MG63 (cell line): Measurements from ENCODE around the gene PCID2. TPM values are rescaled to one million over a fixed set of nuclear protein-coding genes. Genes with fewer than 3 reads are reported as not detected.
A peak's percentile ranks its signal among the peaks of the same experiment; 100 is the strongest.
"Not testable (repeated sequence)": the region's sequence is repeated elsewhere in the genome, so short reads cannot be mapped to it uniquely, and the experiment has no call there.

Experiments used
- DNase-seq: peaks from one replicate; pipeline ENCODE4 v3.0.0-alpha.2; 2020
- H3K27me3 ChIP-seq: fragments of 250-450 bp; sonication (Bioruptor Pico); 2 replicates; pipeline ENCODE4 v1.5.1; 2020; ENCODE audit warnings: mild to moderate bottlenecking, moderate library complexity
- H3K36me3 ChIP-seq: fragments of 250-450 bp; sonication (Bioruptor Pico); 2 replicates; pipeline ENCODE4 v1.5.1; 2020; ENCODE audit warnings: mild to moderate bottlenecking, moderate library complexity
- H3K4me3 ChIP-seq: fragments of 250-450 bp; sonication (Bioruptor Pico); 2 replicates; pipeline ENCODE4 v1.5.1; 2020; ENCODE audit warnings: mild to moderate bottlenecking, moderate library complexity
- H3K9me3 ChIP-seq: fragments of 250-450 bp; sonication (Bioruptor Pico); 2 replicates; pipeline ENCODE4 v1.5.1; 2020; ENCODE audit warnings: mild to moderate bottlenecking, moderate library complexity
- total RNA-seq: library from RNA; depleted of rRNA; stranded (reverse); fragments of >200 nt; shearing (Covaris generic); gene quantifications from 2 replicates; pipeline ENCODE4 v1.2.3, GENCODE V29; 2014; ENCODE audit warnings: low replicate concordance; rRNA removed

The PCID2 gene
- 74.5 and 106 TPM in 2 replicates for total RNA-seq

GRCh38 chr13:113208421-113209335 is at the start of gene PCID2:
Gene PCID2 (minus strand): TSS chr13:113208669. CDS start chr13:113208634, 35 bp downstream.
- no peaks in the 10 kb centered on the region for H3K27me3 ChIP-seq
- peak; percentile 88 for DNase-seq
- H3K36me3 ChIP-seq = peaks cover 65% of the 10 kb centered on the region
- peak within 1 kb of the TSS; percentile 96 for H3K4me3 ChIP-seq
- H3K9me3 ChIP-seq = no peaks in the 10 kb centered on the region

GRCh38 chr13:113257908-113258307 is 49.4 kb upstream of the PCID2 start:
- peaks cover 72% of the 10 kb centered on the region for H3K36me3 ChIP-seq
- H3K4me3 ChIP-seq, H3K27me3 ChIP-seq, DNase-seq, H3K9me3 ChIP-seq: not testable (repeated sequence)

GRCh38 chr13:113252516-113253095 is 44.1 kb upstream of the PCID2 start:
- H3K36me3 ChIP-seq = peaks cover 71% of the 10 kb centered on the region

GRCh38 chr13:113245849-113246796 is 37.7 kb upstream of the PCID2 start:
- no peak for DNase-seq
- peaks cover 79% of the 10 kb centered on the region for H3K36me3 ChIP-seq

More at GRCh38 chr13:113252516-113253095, 44.1 kb upstream of the PCID2 start:
- H3K27me3 ChIP-seq = no peaks in the 10 kb centered on the region
- DNase-seq = no peak
- no peaks in the 10 kb centered on the region for H3K9me3 ChIP-seq
- H3K4me3 ChIP-seq = no peak overlapping the region

GRCh38 chr13:113243847-113244246 is 35.4 kb upstream of the PCID2 start:
- no peak overlapping the region for H3K4me3 ChIP-seq
- peaks cover 75% of the 10 kb centered on the region for H3K36me3 ChIP-seq

More at GRCh38 chr13:113245849-113246796, 37.7 kb upstream of the PCID2 start:
- no peak overlapping the region for H3K4me3 ChIP-seq
- no peaks in the 10 kb centered on the region for H3K9me3 ChIP-seq
- no peaks in the 10 kb centered on the region for H3K27me3 ChIP-seq

GRCh38 chr13:113241623-113242022 is 33.2 kb upstream of the PCID2 start:
- peaks cover 61% of the 10 kb centered on the region for H3K36me3 ChIP-seq
- not testable (repeated sequence) for H3K4me3 ChIP-seq, H3K27me3 ChIP-seq, H3K9me3 ChIP-seq, DNase-seq

More at GRCh38 chr13:113243847-113244246, 35.4 kb upstream of the PCID2 start:
- Histone ChIP-seq H3K27me3 (no peaks in the 10 kb centered on the region), H3K9me3 (no peaks in the 10 kb centered on the region)
- DNase-seq = no peak

- Histone ChIP-seq H3K36me3 (peaks cover 53% of the 10 kb centered on the region), H3K4me3 (no peak overlapping the region), H3K27me3 (no peaks in the 10 kb centered on the region), H3K9me3 (no peaks in the 10 kb centered on the region)
- no peak for DNase-seq
These were observed 31.5 kb upstream of the PCID2 start for GRCh38 chr13:113239986-113240385.

- Histone ChIP-seq H3K9me3 (no peaks in the 10 kb centered on the region), H3K27me3 (no peaks in the 10 kb centered on the region), H3K4me3 (no peak overlapping the region), H3K36me3 (peaks cover 52% of the 10 kb centered on the region)
- no peak for DNase-seq
These were observed 30.9 kb upstream of the PCID2 start for GRCh38 chr13:113239357-113239756.

GRCh38 chr13:113238536-113238935 is 30.1 kb upstream of the PCID2 start:
- peaks cover 44% of the 10 kb centered on the region for H3K36me3 ChIP-seq
- no peak overlapping the region for H3K4me3 ChIP-seq
- DNase-seq = no peak
- no peaks in the 10 kb centered on the region for H3K9me3 ChIP-seq
- H3K27me3 ChIP-seq = no peaks in the 10 kb centered on the region

- Histone ChIP-seq H3K36me3 (peaks cover 41% of the 10 kb centered on the region), H3K9me3 (no peaks in the 10 kb centered on the region), H3K27me3 (no peaks in the 10 kb centered on the region), H3K4me3 (no peak overlapping the region)
- DNase-seq = no peak
These were observed 24.6 kb upstream of the PCID2 start for GRCh38 chr13:113233101-113233500.

- H3K36me3 ChIP-seq = peaks cover 47% of the 10 kb centered on the region
- DNase-seq = no peak
These were observed 23.9 kb upstream of the PCID2 start for GRCh38 chr13:113232208-113233003.

GRCh38 chr13:113231306-113232207 is 23.1 kb upstream of the PCID2 start:
- DNase-seq = no peak
- H3K9me3 ChIP-seq = no peaks in the 10 kb centered on the region
- no peak overlapping the region for H3K4me3 ChIP-seq
- peaks cover 53% of the 10 kb centered on the region for H3K36me3 ChIP-seq
- H3K27me3 ChIP-seq = no peaks in the 10 kb centered on the region

More at GRCh38 chr13:113232208-113233003, 23.9 kb upstream of the PCID2 start:
- Histone ChIP-seq H3K4me3 (no peak overlapping the region), H3K27me3 (no peaks in the 10 kb centered on the region), H3K9me3 (no peaks in the 10 kb centered on the region)

- no peak overlapping the region for H3K4me3 ChIP-seq
- H3K9me3 ChIP-seq = no peaks in the 10 kb centered on the region
- no peaks in the 10 kb centered on the region for H3K27me3 ChIP-seq
- H3K36me3 ChIP-seq = peaks cover 62% of the 10 kb centered on the region
- no peak for DNase-seq
These were observed 21.3 kb upstream of the PCID2 start for GRCh38 chr13:113229791-113230190.

- Histone ChIP-seq H3K9me3 (no peaks in the 10 kb centered on the region), H3K27me3 (no peaks in the 10 kb centered on the region), H3K36me3 (peaks cover 64% of the 10 kb centered on the region), H3K4me3 (no peak overlapping the region)
- no peak for DNase-seq
These were observed 20.7 kb upstream of the PCID2 start for GRCh38 chr13:113229161-113229560.

GRCh38 chr13:113226873-113227450 is 18.5 kb upstream of the PCID2 start:
- peaks cover 61% of the 10 kb centered on the region for H3K36me3 ChIP-seq
- DNase-seq = no peak
- H3K9me3 ChIP-seq = no peaks in the 10 kb centered on the region

More at GRCh38 chr13:113226873-113227450, 18.5 kb upstream of the PCID2 start:
- Histone ChIP-seq H3K27me3 (no peaks in the 10 kb centered on the region), H3K4me3 (no peak overlapping the region)
